Natural killer cell (primary cell): ENCODE measurements around the gene IL1B. TPM values are rescaled to one million over a fixed set of nuclear protein-coding genes. Genes with fewer than 3 reads are reported as not detected.

Experiments used
- ATAC-seq, 3 donors: fragments of 150-1000 bp in 2 of 3; fragments of 200-7000 bp in 1 of 3; cut with Tn5 transposase; 1 replicate in 1 of 3; 2 replicates in 2 of 3; pipeline ENCODE4 v1.10.0; 2021; ENCODE audit warnings: mild to moderate bottlenecking in 2 of 3, moderate library complexity in 2 of 3
- DNase-seq, 2 donors: peaks; one replicate each; pipeline versions ENCODE4 v3.0.0 to v3.0.0-alpha.2; 2013 to 2021; ENCODE audit warnings: mixed read lengths in 1 of 2
- H3K27ac ChIP-seq: one replicate; pipeline ENCODE4 v1.5.1; 2013; ENCODE audit warnings: mild to moderate bottlenecking, low read length
- H3K27me3 ChIP-seq: one replicate; pipeline ENCODE4 v1.6.1; 2013; ENCODE audit warnings: low read length; ENCODE audit not compliant: control insufficient read depth, insufficient read depth
- H3K36me3 ChIP-seq: one replicate; pipeline ENCODE4 v1.6.1; 2013; ENCODE audit warnings: low read length; ENCODE audit not compliant: control insufficient read depth, insufficient read depth
- H3K4me1 ChIP-seq: one replicate; pipeline ENCODE4 v1.6.1; 2013; ENCODE audit warnings: low read length; ENCODE audit not compliant: control insufficient read depth, insufficient read depth
- H3K4me3 ChIP-seq: one replicate; pipeline ENCODE4 v1.5.1; 2013; ENCODE audit warnings: low read length
- H3K9me3 ChIP-seq: one replicate; pipeline ENCODE4 v1.6.1; 2013; ENCODE audit warnings: low read length; ENCODE audit not compliant: control insufficient read depth, insufficient read depth
- H3K27ac Mint-ChIP-seq, 2 donors: one replicate each; pipeline ENCODE4 v1.8.0; 2022; ENCODE audit warnings: mild to moderate bottlenecking in 2 of 2, mixed read lengths in 2 of 2, moderate library complexity in 1 of 2
- H3K27me3 Mint-ChIP-seq, 2 donors: one replicate each; pipeline ENCODE4 v1.8.0; 2022; ENCODE audit warnings: low read depth in 2 of 2, mixed read lengths in 2 of 2
- H3K36me3 Mint-ChIP-seq: one replicate; pipeline ENCODE4 v1.8.0; 2022; ENCODE audit warnings: mixed read lengths
- H3K4me1 Mint-ChIP-seq, 2 donors: one replicate each; pipeline ENCODE4 v1.8.0; 2022; ENCODE audit warnings: mixed read lengths in 2 of 2
- H3K4me3 Mint-ChIP-seq: one replicate; pipeline ENCODE4 v1.8.0; 2022; ENCODE audit warnings: mild to moderate bottlenecking, moderate library complexity, mixed read lengths
- H3K9me3 Mint-ChIP-seq, 2 donors: one replicate each; pipeline ENCODE4 v1.8.0; 2022; ENCODE audit warnings: mixed read lengths in 2 of 2
- WGBS: methylation state at CpG from one replicate; pipeline ENCODE4 v1.1.7; 2013; ENCODE audit warnings: missing lambda C conversion rate; ENCODE audit not compliant: insufficient coverage; 5-methylcytosine and 5-hydroxymethylcytosine counted together
- intact Hi-C: fragments of 100-400 bp; cut with micrococcal nuclease; formaldehyde crosslinking; loops from one replicate; pipeline ENCODE4 v1.14.2; 2022
- total RNA-seq, 4 donors: library from RNA; stranded (reverse); fragments of 120-200 nt in 1 of 4; gene quantifications; one replicate each; pipeline versions ENCODE4 v1.2.3 to v1.2.4, GENCODE V29; 2013 to 2022
- TF ChIP-seq, protein P1 (sequence below): fragments of 200-600 bp; IDR thresholded peaks from one replicate; pipeline ENCODE4 v1.8.0; 2022; ENCODE audit warnings: antibody characterized with exemption

Gene IL1B
- total RNA-seq, 3 donors from 2014 or later (not counting 1 experiment from before 2014, with no cell fraction given), result 92.6 to 250 (median 110) TPM

DNA sequence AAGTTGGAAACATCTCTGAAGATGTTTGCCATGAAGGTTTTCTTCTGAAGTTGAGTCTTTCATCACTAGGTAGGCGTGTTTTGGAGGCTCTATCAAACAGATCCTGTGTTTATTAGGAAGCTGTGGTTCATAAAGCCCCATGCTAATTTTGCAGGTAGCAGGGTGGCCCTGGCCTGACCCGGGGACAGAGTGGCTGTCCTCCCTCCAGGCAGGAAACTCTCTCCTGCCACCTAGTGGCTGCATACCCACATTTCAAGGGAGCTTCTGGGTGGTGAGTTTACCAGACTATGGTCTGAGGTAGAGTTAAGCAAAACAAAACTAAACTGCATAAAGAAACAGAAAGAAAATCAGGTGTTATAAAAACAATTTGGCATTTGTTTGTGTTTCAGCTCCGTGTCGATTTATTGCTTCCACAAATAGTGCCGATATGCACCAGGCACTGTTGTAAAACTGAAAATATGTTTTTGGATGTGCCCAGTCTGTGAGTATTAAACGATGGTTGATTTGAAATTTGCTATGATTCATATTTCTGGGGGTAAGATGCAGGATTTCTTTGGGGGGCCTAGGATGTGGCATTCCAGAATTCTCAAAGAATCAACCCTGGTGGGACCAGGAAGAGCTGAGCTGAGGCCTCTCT lies 48.4 kb upstream of the IL1B start:
- ATAC-seq (peak; percentile 61 to 82 (median 75)), DNase-seq (peak; percentile 68 to 78)
- no peak overlapping the region for H3K4me3 ChIP-seq
- WGBS, result 58% methylated on average over 6 of the region's 6 CpGs
- no peak overlapping the region for H3K27ac ChIP-seq
- peaks cover 18% of the 10 kb centered on the region for H3K4me1 ChIP-seq
- H3K27me3 Mint-ChIP-seq, result peaks cover 0 to 3% of the 10 kb centered on the region in 2 donors
- TF ChIP-seq, protein P1, sequence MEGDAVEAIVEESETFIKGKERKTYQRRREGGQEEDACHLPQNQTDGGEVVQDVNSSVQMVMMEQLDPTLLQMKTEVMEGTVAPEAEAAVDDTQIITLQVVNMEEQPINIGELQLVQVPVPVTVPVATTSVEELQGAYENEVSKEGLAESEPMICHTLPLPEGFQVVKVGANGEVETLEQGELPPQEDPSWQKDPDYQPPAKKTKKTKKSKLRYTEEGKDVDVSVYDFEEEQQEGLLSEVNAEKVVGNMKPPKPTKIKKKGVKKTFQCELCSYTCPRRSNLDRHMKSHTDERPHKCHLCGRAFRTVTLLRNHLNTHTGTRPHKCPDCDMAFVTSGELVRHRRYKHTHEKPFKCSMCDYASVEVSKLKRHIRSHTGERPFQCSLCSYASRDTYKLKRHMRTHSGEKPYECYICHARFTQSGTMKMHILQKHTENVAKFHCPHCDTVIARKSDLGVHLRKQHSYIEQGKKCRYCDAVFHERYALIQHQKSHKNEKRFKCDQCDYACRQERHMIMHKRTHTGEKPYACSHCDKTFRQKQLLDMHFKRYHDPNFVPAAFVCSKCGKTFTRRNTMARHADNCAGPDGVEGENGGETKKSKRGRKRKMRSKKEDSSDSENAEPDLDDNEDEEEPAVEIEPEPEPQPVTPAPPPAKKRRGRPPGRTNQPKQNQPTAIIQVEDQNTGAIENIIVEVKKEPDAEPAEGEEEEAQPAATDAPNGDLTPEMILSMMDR, result peak; percentile 91
- H3K9me3 Mint-ChIP-seq, result no peaks in the 10 kb centered on the region
- no peaks in the 10 kb centered on the region for H3K9me3 ChIP-seq
- no peaks in the 10 kb centered on the region for H3K36me3 Mint-ChIP-seq
- no peaks in the 10 kb centered on the region for H3K36me3 ChIP-seq
- H3K4me3 Mint-ChIP-seq, result peak overlapping the region; percentile 28
- peaks cover 31 to 32% of the 10 kb centered on the region in 2 donors for H3K4me1 Mint-ChIP-seq
- H3K27me3 ChIP-seq, result no peaks in the 10 kb centered on the region
- intact Hi-C loops, result loop anchor here (1.0 to 10.0 kb wide), 3 partner anchors 60 to 303 kb away; partner anchors contain the start of gene CHCHD5
- peak overlapping the region; percentile 34 to 52 for H3K27ac Mint-ChIP-seq

DNA sequence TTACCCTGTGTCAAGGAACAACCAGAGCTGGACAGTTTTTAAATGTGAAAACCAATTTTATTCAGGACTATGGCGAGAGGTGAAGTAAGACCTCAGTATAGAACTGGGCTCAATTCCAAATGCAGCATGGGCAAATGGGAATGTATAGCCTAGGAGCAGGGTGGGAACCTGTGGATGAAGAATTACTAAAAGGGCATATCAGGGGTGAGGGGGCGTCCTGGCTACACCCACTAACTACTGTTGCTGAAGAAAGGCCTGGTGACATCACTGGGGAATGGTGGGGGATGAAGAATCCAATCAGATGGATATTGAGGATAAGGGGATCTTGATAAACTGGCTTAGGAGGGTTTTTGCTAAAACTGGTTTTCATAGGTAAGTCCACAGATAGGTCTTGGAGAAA lies 47.1 kb upstream of the IL1B start:
- WGBS, result 87% methylated on average over 2 of the region's 2 CpGs
- Mint-ChIP-seq H3K36me3 (no peaks in the 10 kb centered on the region), H3K27me3 (peaks cover 0 to 3% of the 10 kb centered on the region in 2 donors), H3K4me1 (peaks cover 44 to 46% of the 10 kb centered on the region in 2 donors), H3K4me3 (no peak overlapping the region), H3K27ac (peak overlapping the region in 1 of 2 donors; percentile 57), H3K9me3 (no peaks in the 10 kb centered on the region)
- ATAC-seq (no peak), DNase-seq (no peak)
- TF ChIP-seq, protein P1, result no peak
- Histone ChIP-seq H3K27ac (no peak overlapping the region), H3K4me1 (peaks cover 31% of the 10 kb centered on the region), H3K36me3 (no peaks in the 10 kb centered on the region), H3K9me3 (no peaks in the 10 kb centered on the region), H3K27me3 (no peaks in the 10 kb centered on the region), H3K4me3 (no peak overlapping the region)
- intact Hi-C loops, result loop anchor here (5.0 to 10.0 kb wide), 2 partner anchors 59 to 301 kb away; partner anchors contain the start of gene CHCHD5

DNA sequence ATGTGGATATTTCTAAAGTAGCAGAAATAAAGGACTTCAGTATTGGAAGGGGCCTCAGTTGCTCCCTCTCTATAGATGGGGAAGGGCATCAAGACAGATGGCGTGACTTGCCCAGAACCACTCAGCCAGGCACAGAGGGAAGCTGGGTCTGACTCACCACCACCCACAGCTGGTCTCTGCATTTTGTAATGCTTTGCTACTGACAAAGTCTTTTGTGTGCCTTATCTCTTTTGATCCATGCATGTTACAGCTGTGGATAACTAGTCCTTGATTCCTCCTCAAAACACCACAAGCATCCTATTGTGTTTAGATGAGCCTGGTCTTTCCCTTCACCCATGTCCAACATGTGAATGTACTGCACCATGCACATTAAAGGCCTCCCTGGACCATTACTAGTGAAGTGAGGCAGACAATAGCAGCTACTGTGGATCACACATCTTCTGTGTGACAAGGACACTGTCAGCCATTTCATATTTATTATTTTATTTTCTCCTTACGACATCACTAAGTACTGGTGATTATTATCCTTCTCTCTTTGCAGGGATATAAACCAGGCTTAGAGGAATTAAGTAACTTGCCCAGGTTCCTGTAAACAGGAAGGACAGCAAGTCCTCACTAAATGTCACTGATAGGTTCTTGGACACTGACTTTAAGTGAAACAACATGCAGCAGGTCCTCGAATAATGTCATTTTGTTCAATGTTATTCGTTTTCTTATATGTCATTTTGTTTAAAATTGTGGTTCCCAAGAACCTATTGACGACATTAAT lies 44.8 kb upstream of the IL1B start:
- ATAC-seq (peak; percentile 43 to 56 (median 53)), DNase-seq (no peak)
- TF ChIP-seq, protein P1, result no peak
- no peak overlapping the region for H3K4me3 ChIP-seq
- Mint-ChIP-seq H3K27ac (peak overlapping the region; percentile 85 to 87), H3K36me3 (no peaks in the 10 kb centered on the region), H3K4me3 (peak overlapping the region; percentile 59), H3K9me3 (no peaks in the 10 kb centered on the region), H3K27me3 (peaks cover 0 to 3% of the 10 kb centered on the region in 2 donors), H3K4me1 (peaks cover 46 to 48% of the 10 kb centered on the region in 2 donors)
- H3K27ac ChIP-seq, result peak overlapping the region; percentile 68
- no peaks in the 10 kb centered on the region for H3K9me3 ChIP-seq
- peaks cover 31% of the 10 kb centered on the region for H3K4me1 ChIP-seq
- WGBS, result 74% methylated on average over 5 of the region's 5 CpGs
- intact Hi-C loops, result loop anchor here (5.0 to 10.0 kb wide), 2 partner anchors 57 to 299 kb away; partner anchors contain the start of gene CHCHD5
- no peaks in the 10 kb centered on the region for H3K27me3 ChIP-seq
- no peaks in the 10 kb centered on the region for H3K36me3 ChIP-seq
